Left ventricle myocardium inferior (tissue), 1 donor: ENCODE results near the gene NFKBIB. TPM values are rescaled to one million over a fixed set of nuclear protein-coding genes. Genes with fewer than 3 reads are reported as not detected.
A peak's percentile ranks its signal among the peaks of the same experiment; 100 is the strongest.
"Not testable (repeated sequence)": the region's sequence is repeated elsewhere in the genome, so short reads cannot be mapped to it uniquely, and the experiment has no call there.

Experiments
- DNase-seq: peaks from one replicate; pipeline ENCODE4 v3.0.0-alpha.2; 2020
- H3K27ac ChIP-seq: fragments of 200-600 bp; replicated peaks from 2 replicates; pipeline ENCODE4 v1.8.0; 2021
- H3K27me3 ChIP-seq: fragments of 200-600 bp; 2 replicates; pipeline ENCODE4 v1.8.0; 2021; ENCODE audit warnings: low read depth
- H3K36me3 ChIP-seq: fragments of 200-600 bp; 2 replicates; pipeline ENCODE4 v1.8.0; 2021
- H3K4me1 ChIP-seq: fragments of 200-600 bp; 2 replicates; pipeline ENCODE4 v1.8.0; 2021
- H3K4me3 ChIP-seq: fragments of 200-600 bp; 2 replicates; pipeline ENCODE4 v1.8.0; 2021; ENCODE audit warnings: mild to moderate bottlenecking, moderate library complexity
- H3K9me3 ChIP-seq: fragments of 200-600 bp; replicated peaks from 2 replicates; pipeline ENCODE4 v1.8.0; 2021
- CTCF ChIP-seq: fragments of 200-600 bp; IDR thresholded peaks from 2 replicates; pipeline ENCODE4 v1.8.0; 2021; ENCODE audit warnings: antibody characterized with exemption, mild to moderate bottlenecking, borderline replicate concordance
- intact Hi-C: fragments of 100-400 bp; cut with micrococcal nuclease; formaldehyde crosslinking; loops from one replicate; pipeline ENCODE4 v1.11.0; 2022
- total RNA-seq: library from RNA; stranded (reverse); fragmentation: NEBNext Ultra II Directional; extraction: Animal tissue kit (Norgen Biotek cat#: 25700); gene quantifications from one replicate; pipeline ENCODE4 v1.2.1, GENCODE V29; 2021
- donor health status: DM: no; HTN: yes; CAD: no; lungs with severe emphysema.

Gene NFKBIB
- total RNA-seq, 1 donor from 2014 or later = 18.4 TPM

- TF ChIP-seq CTCF = no peak
Observed at GRCh38 chr19:38930776-38931520, 31.2 kb downstream of the NFKBIB start, which contains the start of gene MRPS12. Gene MRPS12 (plus strand): TSS chr19:38930944. CDS start chr19:38931295, 351 bp downstream.

GRCh38 chr19:38931521-38931793 is 31.7 kb downstream of the NFKBIB start:
- peak overlapping the region; percentile 91 for H3K27ac ChIP-seq
- DNase-seq = no peak
- no peak for TF ChIP-seq CTCF
- peaks cover 17% of the 10 kb centered on the region for H3K36me3 ChIP-seq
- peak overlapping the region; percentile 78 for H3K4me3 ChIP-seq
- H3K9me3 ChIP-seq = peaks cover 7% of the 10 kb centered on the region
- H3K27me3 ChIP-seq = no peaks in the 10 kb centered on the region
- peaks cover 56% of the 10 kb centered on the region for H3K4me1 ChIP-seq
- intact Hi-C loops = no loop called here

More at GRCh38 chr19:38930776-38931520, 31.2 kb downstream of the NFKBIB start, which contains the start of gene MRPS12:
- intact Hi-C loops = no loop called here
- Histone ChIP-seq H3K36me3 (peaks cover 17% of the 10 kb centered on the region), H3K27ac (peak within 1 kb of the TSS; percentile 91), H3K4me3 (peak within 1 kb of the TSS; percentile 78), H3K9me3 (peaks cover 7% of the 10 kb centered on the region), H3K4me1 (peaks cover 56% of the 10 kb centered on the region), H3K27me3 (no peaks in the 10 kb centered on the region)
- DNase-seq = peak; percentile 98

- peaks cover 56% of the 10 kb centered on the region for H3K4me1 ChIP-seq
- H3K27me3 ChIP-seq = no peaks in the 10 kb centered on the region
- no peak for DNase-seq
- intact Hi-C loops = no loop called here
- no peak overlapping the region for H3K4me3 ChIP-seq
- H3K36me3 ChIP-seq = peaks cover 17% of the 10 kb centered on the region
- H3K27ac ChIP-seq = no peak overlapping the region
- H3K9me3 ChIP-seq = peaks cover 7% of the 10 kb centered on the region
- peak; percentile 45 for TF ChIP-seq CTCF
Observed at GRCh38 chr19:38932425-38933179, 32.8 kb downstream of the NFKBIB start.

GRCh38 chr19:38933544-38933943 is 33.8 kb downstream of the NFKBIB start:
- TF ChIP-seq CTCF = no peak
- Histone ChIP-seq H3K36me3 (peaks cover 17% of the 10 kb centered on the region), H3K4me3 (no peak overlapping the region), H3K9me3 (peaks cover 7% of the 10 kb centered on the region), H3K4me1 (peaks cover 56% of the 10 kb centered on the region), H3K27ac (no peak overlapping the region), H3K27me3 (no peaks in the 10 kb centered on the region)
- intact Hi-C loops = no loop called here
- DNase-seq = no peak

- H3K4me3 ChIP-seq = no peak overlapping the region
- peaks cover 5% of the 10 kb centered on the region for H3K4me1 ChIP-seq
- no peak overlapping the region for H3K27ac ChIP-seq
- H3K27me3 ChIP-seq = no peaks in the 10 kb centered on the region
- peaks cover 7% of the 10 kb centered on the region for H3K9me3 ChIP-seq
- DNase-seq = no peak
- peaks cover 4% of the 10 kb centered on the region for H3K36me3 ChIP-seq
- TF ChIP-seq CTCF = no peak
- intact Hi-C loops = no loop called here
Observed at GRCh38 chr19:38939957-38940356, 40.2 kb downstream of the NFKBIB start.

- DNase-seq, intact Hi-C loops, H3K36me3 ChIP-seq, H3K4me1 ChIP-seq, H3K9me3 ChIP-seq, H3K27me3 ChIP-seq, H3K4me3 ChIP-seq, H3K27ac ChIP-seq: not testable (repeated sequence)
Observed at GRCh38 chr19:38941466-38941865, 41.7 kb downstream of the NFKBIB start.
